H1 (cell line): Measurements from ENCODE around the gene ACYP1. TPM values are rescaled to one million over a fixed set of nuclear protein-coding genes. Genes with fewer than 3 reads are reported as not detected.

Experiments
- CTCF ChIA-PET: fragments of 300-600 bp; sonication (Branson Sonifier 250); formaldehyde crosslinking; loops from one replicate; lab custom pipeline; 2021; ENCODE audit not compliant: partially characterized antibody; lab: Charles Lee
- POLR2A ChIA-PET: fragments of 300-600 bp; sonication (Branson Sonifier 250); formaldehyde crosslinking; loops from one replicate; lab custom pipeline; 2021; ENCODE audit warnings: inconsistent platforms; ENCODE audit not compliant: partially characterized antibody; lab: Charles Lee
- DNase-seq, 2 experiments: peaks; one replicate each; pipeline versions ENCODE4 v3.0.0 to v3.0.0-alpha.2; 2010 to 2022; ENCODE audit warnings: low spot score in 2 of 2, low read depth in 1 of 2, mixed read lengths in 1 of 2
- FAIRE-seq: peaks from 2 replicates; lab custom pipeline; 2011; peaks lifted over from hg19 to GRCh38; lab: Jason Lieb, UNC
- H2AFZ ChIP-seq: 2 replicates; pipeline ENCODE4 v1.8.1; 2012; ENCODE audit warnings: low read length, inconsistent platforms
- H2AK5ac ChIP-seq: 2 replicates; pipeline ENCODE4 v1.6.1; 2013; ENCODE audit warnings: low read depth, low read length
- H2BK120ac ChIP-seq: replicated peaks from 2 replicates; pipeline ENCODE3; 2013; ENCODE audit warnings: low read depth, low read length, inconsistent platforms
- H2BK12ac ChIP-seq: 2 replicates; pipeline ENCODE4 v1.6.1; 2013; ENCODE audit warnings: low read depth, low read length
- H2BK15ac ChIP-seq: 2 replicates; pipeline ENCODE4 v1.6.1; 2013; ENCODE audit warnings: low read length
- H2BK20ac ChIP-seq: 2 replicates; pipeline ENCODE4 v1.6.1; 2013; ENCODE audit warnings: low read length
- H2BK5ac ChIP-seq: 2 replicates; pipeline ENCODE4 v1.6.1; 2013; ENCODE audit warnings: low read depth, low read length
- H3K14ac ChIP-seq: 2 replicates; pipeline ENCODE4 v1.6.1; 2013; ENCODE audit warnings: inconsistent platforms; ENCODE audit not compliant: insufficient read length
- H3K18ac ChIP-seq: 2 replicates; pipeline ENCODE4 v1.6.1; 2013; ENCODE audit warnings: low read length; ENCODE audit errors: extremely low read depth
- H3K23ac ChIP-seq: 2 replicates; pipeline ENCODE4 v1.6.1; 2013; ENCODE audit warnings: inconsistent platforms; ENCODE audit not compliant: insufficient read length
- H3K23me2 ChIP-seq: 2 replicates; pipeline ENCODE4 v1.6.1; 2013; ENCODE audit warnings: low read depth, low read length
- H3K27ac ChIP-seq: 2 replicates; pipeline ENCODE4 v1.6.1; 2011; ENCODE audit warnings: low read depth, low read length, inconsistent platforms
- H3K27me3 ChIP-seq, 4 experiments: replicated peaks in 1 of 4; 1 replicate in 1 of 4; 2 replicates in 3 of 4; pipeline versions ENCODE4 v1.6.1 to v1.8.1; 2011 to 2013; ENCODE audit warnings: low read length in 3 of 4, mild to moderate bottlenecking in 3 of 4, inconsistent platforms in 2 of 4, mixed read lengths in 2 of 4, moderate library complexity in 1 of 4; ENCODE audit not compliant: control insufficient read depth in 3 of 4, insufficient read depth in 3 of 4; ENCODE audit errors: extremely low read depth in 1 of 4
- H3K36me3 ChIP-seq, 4 experiments: 2 replicates each; pipeline versions ENCODE4 v1.6.1 to v1.8.1; 2011 to 2013; ENCODE audit warnings: mild to moderate bottlenecking in 4 of 4, low read length in 3 of 4, moderate library complexity in 2 of 4, control low read depth in 1 of 4, inconsistent platforms in 1 of 4; ENCODE audit not compliant: insufficient read depth in 4 of 4, control insufficient read depth in 2 of 4
- H3K4ac ChIP-seq: replicated peaks from 2 replicates; pipeline ENCODE3; 2013; ENCODE audit warnings: low read length, low read depth, mixed read lengths, inconsistent platforms; ENCODE audit not compliant: insufficient read length
- H3K4me1 ChIP-seq, 4 experiments: replicated peaks in 1 of 4; 1 replicate in 1 of 4; 2 replicates in 3 of 4; pipeline versions ENCODE4 v1.6.1 to v1.8.1; 2011 to 2013; ENCODE audit warnings: low read length in 3 of 4, inconsistent platforms in 2 of 4, mixed read lengths in 1 of 4; ENCODE audit not compliant: insufficient read depth in 4 of 4, control insufficient read depth in 3 of 4
- H3K4me2 ChIP-seq, 2 experiments: 2 replicates each; pipeline versions ENCODE4 v1.6.1 to v1.8.1; 2011 to 2013; ENCODE audit warnings: low read depth in 2 of 2, low read length in 2 of 2, control low read depth in 1 of 2, inconsistent platforms in 1 of 2, mild to moderate bottlenecking in 1 of 2; ENCODE audit not compliant: insufficient read depth in 1 of 2
- H3K4me3 ChIP-seq, 4 experiments: fragments of 200-600, 300-600 bp in 1 of 4; sonication (generic), shearing (Covaris generic), sonication (Bioruptor Twin) in 1 of 4; 2 replicates each; pipeline versions ENCODE4 v1.5.1 to v1.8.1; 2011 to 2016; ENCODE audit warnings: low read length in 4 of 4, low read depth in 3 of 4, control low read depth in 2 of 4, inconsistent platforms in 2 of 4, mild to moderate bottlenecking in 2 of 4, mixed read lengths in 1 of 4, moderate library complexity in 1 of 4; ENCODE audit not compliant: insufficient read depth in 2 of 4; ENCODE audit errors: extremely low read depth in 1 of 4
- H3K56ac ChIP-seq: replicated peaks from 2 replicates; pipeline ENCODE3; 2013; ENCODE audit warnings: low read depth, mild to moderate bottlenecking, mixed read lengths, low read length, inconsistent platforms; ENCODE audit not compliant: insufficient read length
- H3K79me1 ChIP-seq: 2 replicates; pipeline ENCODE4 v1.6.1; 2013; ENCODE audit warnings: low read depth, low read length, control low read depth
- H3K79me2 ChIP-seq, 2 experiments: 2 replicates each; pipeline versions ENCODE4 v1.6.1 to v1.8.1; 2012 to 2013; ENCODE audit warnings: low read length in 2 of 2, mild to moderate bottlenecking in 2 of 2, inconsistent platforms in 1 of 2; ENCODE audit not compliant: insufficient read depth in 2 of 2, control insufficient read depth in 1 of 2
- H3K9ac ChIP-seq, 4 experiments: replicated peaks in 1 of 4; 1 replicate in 1 of 4; 2 replicates in 3 of 4; pipeline versions ENCODE4 v1.6.1 to v1.8.1; 2011 to 2013; ENCODE audit warnings: low read depth in 3 of 4, low read length in 3 of 4, control low read depth in 2 of 4, mild to moderate bottlenecking in 2 of 4, moderate library complexity in 2 of 4, inconsistent platforms in 1 of 4; ENCODE audit errors: extremely low read depth in 1 of 4
- H3K9me3 ChIP-seq, 2 experiments: 2 replicates each; pipeline versions ENCODE4 v1.6.1 to v1.8.1; 2012 to 2013; ENCODE audit warnings: mild to moderate bottlenecking in 2 of 2, moderate library complexity in 2 of 2, control low read depth in 1 of 2, inconsistent platforms in 1 of 2, low read depth in 1 of 2, low read length in 1 of 2, mixed read lengths in 1 of 2; ENCODE audit not compliant: insufficient read depth in 2 of 2
- H4K20me1 ChIP-seq, 2 experiments: replicated peaks in 1 of 2; 2 replicates each; pipeline versions ENCODE3 to v1.8.1; 2011 to 2013; ENCODE audit warnings: inconsistent platforms in 2 of 2, low read length in 2 of 2, mild to moderate bottlenecking in 1 of 2; ENCODE audit not compliant: insufficient read depth in 2 of 2, control insufficient read depth in 1 of 2
- H4K5ac ChIP-seq: 2 replicates; pipeline ENCODE4 v1.6.1; 2013; ENCODE audit warnings: low read length, low read depth, mixed read lengths, inconsistent platforms; ENCODE audit not compliant: insufficient read length
- H4K8ac ChIP-seq: 2 replicates; pipeline ENCODE4 v1.8.0; 2013; ENCODE audit warnings: mild to moderate bottlenecking, moderate library complexity, low read length, inconsistent platforms; ENCODE audit not compliant: insufficient read depth; ENCODE audit errors: extremely low read depth
- H4K91ac ChIP-seq: replicated peaks from 2 replicates; pipeline ENCODE3; 2013; ENCODE audit warnings: low read length, mixed read lengths, inconsistent platforms; ENCODE audit not compliant: insufficient read length
- CREB1 ChIP-seq: IDR thresholded peaks from 2 replicates; pipeline ENCODE4 v1.6.1; 2012; ENCODE audit warnings: inconsistent platforms
- EP300 ChIP-seq, 2 experiments: IDR thresholded peaks; 1 replicate in 1 of 2; 2 replicates in 1 of 2; pipeline ENCODE4 v1.6.1; 2011 to 2012; ENCODE audit warnings: low read depth in 2 of 2, low read length in 2 of 2, mild to moderate bottlenecking in 2 of 2, borderline replicate concordance in 1 of 2, inconsistent platforms in 1 of 2, moderate library complexity in 1 of 2
- GABPA ChIP-seq: IDR thresholded peaks from 2 replicates; pipeline ENCODE4 v1.6.1; 2011; ENCODE audit warnings: mild to moderate bottlenecking, low read length, moderate library complexity, borderline replicate concordance; ENCODE audit not compliant: insufficient read depth
- JUN ChIP-seq: IDR thresholded peaks from 2 replicates; pipeline ENCODE4 v1.6.1; 2011; ENCODE audit warnings: low read depth, mild to moderate bottlenecking, improper control_type of control experiment, low read length
- JUND ChIP-seq: IDR thresholded peaks from 2 replicates; pipeline ENCODE4 v1.6.1; 2011; ENCODE audit warnings: mild to moderate bottlenecking, improper control_type of control experiment, low read length
- KDM1A ChIP-seq: fragments of 200-600, 300-600 bp; sonication (generic); IDR thresholded peaks from 2 replicates; pipeline ENCODE4 v1.7.1; 2016; ENCODE audit warnings: mild to moderate bottlenecking, low read length, borderline replicate concordance
- KDM5A ChIP-seq: fragments of 200-600 bp; IDR thresholded peaks from 2 replicates; pipeline ENCODE4 v1.7.1; 2012; ENCODE audit warnings: mild to moderate bottlenecking, low read length, inconsistent platforms, mixed read lengths
- MAFK ChIP-seq: IDR thresholded peaks from 2 replicates; pipeline ENCODE4 v1.6.1; 2012; ENCODE audit warnings: low read depth, mild to moderate bottlenecking, improper control_type of control experiment, low read length
- POU5F1 ChIP-seq: IDR thresholded peaks from 2 replicates; pipeline ENCODE4 v1.6.1; 2011; ENCODE audit warnings: low read depth, mild to moderate bottlenecking, low read length, moderate library complexity
- SIN3A ChIP-seq, 2 experiments: IDR thresholded peaks in 1 of 2; conservative IDR thresholded peaks in 1 of 2; 2 replicates each; pipeline ENCODE4 v1.6.1; 2011 to 2012; ENCODE audit warnings: low read length in 2 of 2, improper control_type of control experiment in 1 of 2, low read depth in 1 of 2, mild to moderate bottlenecking in 1 of 2
- SIX5 ChIP-seq: IDR thresholded peaks from 2 replicates; pipeline ENCODE4 v1.6.1; 2011; ENCODE audit warnings: mild to moderate bottlenecking, low read depth, low read length
- SP1 ChIP-seq: IDR thresholded peaks from 2 replicates; pipeline ENCODE4 v1.6.1; 2011; ENCODE audit warnings: low read depth, low read length
- WGBS, 2 experiments: shearing (Covaris generic) in 1 of 2; methylation state at CpG; one replicate each; pipeline versions ENCODE4 v1.1.6 to v1.1.7; 2013 to 2015; ENCODE audit warnings: low lambda C conversion rate in 2 of 2, mixed read lengths in 2 of 2, inconsistent platforms in 1 of 2, low coverage in 1 of 2, missing lambda C conversion rate in 1 of 2; ENCODE audit not compliant: insufficient replicate concordance in 2 of 2, insufficient coverage in 1 of 2, insufficient read length in 1 of 2; ENCODE audit errors: extremely low coverage in 1 of 2, missing lambda C conversion rate in 1 of 2; 5-methylcytosine and 5-hydroxymethylcytosine counted together
- polyA plus RNA-seq, 7 experiments: library from polyadenylated mRNA; depleted of rRNA in 3 of 7; stranded (reverse) in 5 of 7; unstranded in 2 of 7; fragments of >200 nt in 5 of 7; fragments of 200-250 nt in 2 of 7; gene quantifications; 1 replicate in 5 of 7; 2 replicates in 1 of 7; 4 replicates in 1 of 7; pipeline versions ENCODE4 v1.2.1 to v1.2.3, GENCODE V29; 2011 to 2013; ENCODE audit warnings: missing spikeins in 2 of 7, mixed read lengths in 2 of 7
- total RNA-seq: library from RNA; stranded (reverse); fragmentation: NEBNext Ultra II Directional; extraction: Animal tissue kit (Norgen Biotek cat#: 25700); gene quantifications from 2 replicates; pipeline ENCODE4 v1.2.1, GENCODE V29; 2021

ACYP1 gene
- total and polyA plus RNA-seq, 2 of the 8 experiments (the other 6 are each of a cell fraction or from before 2014, with no cell fraction given) = 22.3 to 24.8 TPM

- Histone ChIP-seq H3K56ac (no peak overlapping the region), H3K9me3 (no peaks in the 10 kb centered on the region), H4K8ac (no peak overlapping the region), H3K79me1 (peaks cover 7% of the 10 kb centered on the region), H4K20me1 (no peaks in the 10 kb centered on the region), H2AFZ (no peak overlapping the region), H3K23me2 (peaks cover 14% of the 10 kb centered on the region), H2BK5ac (no peak overlapping the region), H3K27ac (no peak overlapping the region), H2BK15ac (no peak overlapping the region), H3K23ac (no peak overlapping the region), H4K5ac (no peak overlapping the region), H3K4me2 (peak overlapping the region in 1 of 2 experiments; percentile 6; a peak in 2 of 4 replicates), H3K18ac (no peak overlapping the region), H2BK120ac (no peak overlapping the region), H3K14ac (no peak overlapping the region), H3K36me3 (no peaks in the 10 kb centered on the region), H2BK12ac (no peak overlapping the region), H3K4me1 (peaks cover 0 to 3% (median under 1%) of the 10 kb centered on the region in 4 experiments; a peak in 2 of 7 replicates), H3K4ac (no peak overlapping the region), H3K27me3 (no peaks in the 10 kb centered on the region), H4K91ac (no peak overlapping the region), H3K4me3 (no peak overlapping the region), H2BK20ac (no peak overlapping the region), H3K79me2 (peaks cover 0 to 19% of the 10 kb centered on the region in 2 experiments; a peak in 2 of 4 replicates), H3K9ac (no peak overlapping the region), H2AK5ac (no peak overlapping the region)
- 83% methylated on average over 1 of the region's 1 CpG; no CpG with 5 or more reads in 1 of the 2 experiments for WGBS, 2 experiments
- ChIA-PET POLR2A (interaction anchor here (1.0 to 3.9 kb wide), 3 partner anchors 11 to 29 kb away, joined by 3 to 15 read pairs (median 4); partner anchors contain the start of gene MLH3), CTCF (interaction anchor here (0.9 to 5.6 kb wide), 5 partner anchors 11 to 122 kb away, joined by 3 to 39 read pairs (median 3); no protein-coding TSS in a partner anchor)
- FAIRE-seq (no peak), DNase-seq (no peak)
- no peak for TF ChIP-seq MAFK
- TF ChIP-seq KDM5A = no peak
- TF ChIP-seq SIN3A (conservative IDR thresholded peaks at IDR 0.05 in 1 of 2, IDR thresholded peaks at IDR 0.05 in 1 of 2; ENCODE audit: low read depth in 1 of 2, low read length in 2 of 2) = no peak
- no peak for TF ChIP-seq GABPA
- no peak for TF ChIP-seq JUN
- no peak for TF ChIP-seq KDM1A
- TF ChIP-seq JUND = no peak
- TF ChIP-seq CREB1 = no peak
- TF ChIP-seq EP300 (IDR thresholded peaks at IDR 0.05; ENCODE audit: borderline replicate concordance in 1 of 2, low read depth in 2 of 2, low read length in 2 of 2) = no peak
- TF ChIP-seq SP1 = no peak
- no peak for TF ChIP-seq POU5F1
- no peak for TF ChIP-seq SIX5
Measured at GRCh38 chr14:75067212-75067611, 3.4 kb upstream of the ACYP1 start.
